HG02938 (cell line): ENCODE measurements around the gene TSR3.

Experiments
- ATAC-seq: cut with Tn5 transposase; IDR thresholded peaks from one replicate; pipeline ENCODE4 v1.9.1; 2021; ENCODE audit warnings: mild to moderate bottlenecking, moderate library complexity; ENCODE audit not compliant: unreplicated experiment

The TSR3 gene

GRCh38 chr16:1378087-1378803, 26.6 kb upstream of the TSR3 start:
- ATAC-seq = no peak

GRCh38 chr16:1377406-1378010, 25.8 kb upstream of the TSR3 start:
- ATAC-seq = no peak

GRCh38 chr16:1375741-1376410, 24.2 kb upstream of the TSR3 start:
- ATAC-seq = no peak

- no peak for ATAC-seq
Measured at GRCh38 chr16:1375298-1375640, 23.6 kb upstream of the TSR3 start.

GRCh38 chr16:1374418-1375297, 23.0 kb upstream of the TSR3 start:
- ATAC-seq = no peak

- ATAC-seq = no peak
Measured at GRCh38 chr16:1372292-1372950, 20.7 kb upstream of the TSR3 start.

- no peak for ATAC-seq
Measured at GRCh38 chr16:1371054-1371978, 19.6 kb upstream of the TSR3 start.

- no peak for ATAC-seq
Measured at GRCh38 chr16:1367486-1368174, 16.0 kb upstream of the TSR3 start.

GRCh38 chr16:1366712-1367299, 15.1 kb upstream of the TSR3 start:
- ATAC-seq = no peak

GRCh38 chr16:1366060-1366711, 14.5 kb upstream of the TSR3 start:
- ATAC-seq = no peak

- no peak for ATAC-seq
Measured at GRCh38 chr16:1364510-1364909, 12.8 kb upstream of the TSR3 start.

GRCh38 chr16:1363501-1364041, 11.9 kb upstream of the TSR3 start:
- no peak for ATAC-seq

- ATAC-seq = no peak
Measured at GRCh38 chr16:1362807-1363206, 11.1 kb upstream of the TSR3 start.

GRCh38 chr16:1361685-1362360, 10.1 kb upstream of the TSR3 start:
- ATAC-seq = no peak

GRCh38 chr16:1357906-1358566, 6.4 kb upstream of the TSR3 start:
- ATAC-seq = no peak

- ATAC-seq = no peak
Measured at GRCh38 chr16:1356061-1356900, 4.6 kb upstream of the TSR3 start.
